Suppressor macrophage treated with lipopolysaccharide for 1 hour (primary cell): ENCODE measurements around the gene CD3E.

Source experiments
- DNase-seq, 3 donors: peaks; one replicate each; pipeline ENCODE4 v3.0.0-alpha.2; 2020 to 2022

The CD3E gene

DNA sequence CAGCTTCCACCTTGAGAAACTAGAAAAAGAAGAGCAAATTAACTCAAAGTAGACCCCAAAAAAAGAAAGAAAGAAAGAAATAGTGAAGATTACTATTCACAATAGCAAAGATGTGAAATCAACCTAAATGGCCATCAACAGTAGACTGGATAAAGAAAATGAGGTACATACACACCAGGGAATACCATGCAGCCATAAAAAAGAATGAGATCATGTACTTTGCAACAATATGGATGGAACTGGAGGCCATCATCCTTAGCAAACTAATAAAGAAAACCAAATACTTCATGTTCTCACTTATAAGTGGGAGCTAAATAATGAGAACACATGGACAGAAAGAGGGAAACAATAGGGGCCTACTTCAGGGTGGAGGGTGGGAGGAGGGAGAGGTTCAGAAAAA lies 24.2 kb downstream of the CD3E start:
- no peak for DNase-seq

DNA sequence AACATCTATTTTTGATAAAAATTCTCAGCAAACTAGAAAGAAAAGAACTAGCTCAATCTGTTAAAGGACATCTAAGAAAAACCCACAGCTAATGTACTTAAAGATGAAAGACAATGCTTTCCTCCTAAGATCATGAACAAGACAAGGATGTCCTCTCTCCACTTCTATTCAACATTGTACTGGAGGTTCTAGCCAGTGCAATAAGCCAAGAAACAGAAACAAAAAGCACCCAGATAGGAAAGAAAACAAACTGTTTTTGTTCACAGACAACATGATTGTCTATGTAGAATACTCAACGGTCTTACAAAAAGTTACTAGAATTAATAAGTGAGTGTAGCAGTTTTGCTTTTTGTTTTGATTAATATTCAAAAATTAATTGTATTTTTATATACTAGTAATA lies 30.2 kb downstream of the CD3E start:
- no peak for DNase-seq

DNA sequence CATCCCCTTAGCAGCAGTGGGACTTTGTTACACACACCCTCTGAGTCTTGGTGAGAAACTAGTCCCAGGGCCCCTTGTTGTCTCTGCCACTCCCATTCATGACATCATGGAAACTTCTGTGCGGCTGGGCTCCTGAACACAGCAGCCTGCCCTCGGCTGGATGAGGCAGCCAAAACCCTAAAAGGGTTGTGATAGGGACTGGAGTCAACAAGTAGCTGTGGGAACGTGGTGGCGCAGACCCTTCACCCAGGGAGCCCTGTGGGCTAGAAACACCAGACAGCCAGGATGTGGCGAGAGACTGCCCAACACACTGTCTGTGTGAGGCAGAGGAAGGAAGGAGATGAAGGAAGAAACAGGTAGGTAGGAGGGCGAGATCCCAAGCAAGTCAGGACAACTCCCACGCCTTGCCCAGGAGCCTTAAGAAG lies 34.1 kb downstream of the CD3E start:
- DNase-seq: no peak

DNA sequence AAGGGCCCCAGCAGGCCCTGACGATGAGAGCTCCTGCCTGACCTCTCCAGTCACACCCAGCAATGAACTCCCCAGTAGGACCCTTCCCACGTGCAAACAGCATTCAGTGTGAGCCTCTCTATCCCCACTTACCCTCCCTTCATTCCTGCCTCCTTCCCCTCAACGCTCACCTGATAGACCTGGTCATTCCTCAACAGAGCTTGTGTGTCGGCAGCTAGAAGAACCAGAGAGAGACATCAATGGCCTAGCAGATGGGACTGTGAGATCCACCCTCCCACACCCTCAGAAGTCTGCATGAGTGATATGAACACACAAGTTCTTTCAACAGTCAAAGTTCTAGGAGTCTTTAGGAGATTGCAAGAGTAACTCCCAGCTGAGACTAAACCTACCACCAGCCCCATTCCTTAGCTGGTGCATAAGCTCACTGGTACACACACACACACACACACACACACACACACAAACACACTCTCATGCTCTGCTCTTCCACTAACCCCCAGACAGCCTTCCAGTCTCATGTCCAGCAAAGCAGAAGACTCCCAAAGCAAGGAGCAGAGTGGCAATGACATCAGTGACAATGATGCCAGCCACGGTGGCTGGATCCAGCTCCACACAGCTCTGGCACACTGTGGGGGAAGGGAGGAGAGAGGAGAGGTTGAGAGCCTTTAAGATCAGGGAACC lies 34.9 kb downstream of the CD3E start:
- DNase-seq: no peak

DNA sequence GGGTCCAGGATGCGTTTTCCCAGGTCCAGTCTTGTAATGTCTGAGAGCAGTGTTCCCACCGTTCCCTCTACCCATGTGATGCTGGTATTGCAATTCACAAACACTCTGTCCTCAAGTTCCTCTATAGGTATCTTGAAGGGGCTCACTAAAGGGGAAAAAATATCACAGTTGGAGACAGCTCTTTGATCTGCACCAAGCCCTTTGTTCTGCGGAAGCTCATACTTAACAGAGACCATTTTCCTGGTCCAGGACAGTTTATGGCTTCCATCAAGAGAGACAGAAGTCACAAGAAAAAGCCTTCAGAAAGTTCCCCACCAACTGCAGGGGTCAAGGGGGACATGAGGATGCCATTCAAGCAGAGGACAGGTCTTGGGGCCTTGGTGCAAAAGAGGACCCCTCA lies 35.9 kb downstream of the CD3E start:
- no peak for DNase-seq

DNA sequence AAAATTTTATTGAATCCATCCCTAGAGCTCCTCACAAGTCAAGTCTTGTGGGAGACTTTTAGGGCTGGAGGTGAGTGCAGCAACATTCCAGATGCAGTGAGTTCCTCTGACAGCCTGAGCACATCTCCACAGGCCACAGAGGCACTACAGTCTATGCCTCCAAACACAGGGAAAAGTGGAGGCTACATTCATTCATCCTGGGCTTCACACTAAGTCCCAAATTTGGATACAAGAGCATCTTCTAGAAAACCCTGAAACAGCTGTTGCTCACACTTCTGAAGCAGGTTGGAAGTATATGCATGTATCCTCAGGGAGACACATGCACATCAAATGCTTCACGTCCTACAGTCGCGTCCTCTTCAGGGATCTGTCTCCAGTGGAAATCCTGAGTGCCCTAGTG lies 36.7 kb downstream of the CD3E start:
- no peak for DNase-seq

DNA sequence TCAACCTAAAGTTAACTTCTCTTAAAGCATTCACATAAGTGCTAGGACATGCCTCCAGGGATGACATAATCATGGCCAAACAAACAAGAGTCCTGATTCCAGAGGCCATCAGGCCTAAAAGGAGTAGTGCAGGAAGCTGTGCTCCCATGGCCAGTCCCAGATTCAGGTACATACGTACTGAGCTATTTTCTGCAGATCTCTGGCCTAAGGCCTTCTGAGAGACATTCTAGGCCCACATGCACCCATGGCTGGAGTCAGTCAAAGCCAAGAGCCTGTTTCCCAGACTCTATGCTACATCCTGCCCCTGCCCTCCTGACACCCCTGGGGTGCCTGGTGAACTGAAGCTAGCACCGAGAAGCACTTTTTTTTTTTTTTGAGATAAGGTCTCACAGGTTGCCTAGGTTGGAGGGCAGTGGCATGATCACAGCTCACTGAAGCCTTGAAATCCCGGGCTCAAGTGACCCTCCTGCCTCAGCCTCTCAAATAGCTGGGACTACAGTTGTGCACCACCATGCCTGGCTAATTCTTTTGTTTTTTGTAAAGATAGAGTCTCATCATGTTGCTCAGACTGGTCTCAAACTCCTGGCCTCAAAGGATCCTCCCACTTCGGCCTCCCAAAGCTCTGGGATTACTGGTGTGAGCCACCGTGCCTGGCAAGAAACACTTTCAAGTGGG lies 37.4 kb downstream of the CD3E start:
- DNase-seq: no peak

DNA sequence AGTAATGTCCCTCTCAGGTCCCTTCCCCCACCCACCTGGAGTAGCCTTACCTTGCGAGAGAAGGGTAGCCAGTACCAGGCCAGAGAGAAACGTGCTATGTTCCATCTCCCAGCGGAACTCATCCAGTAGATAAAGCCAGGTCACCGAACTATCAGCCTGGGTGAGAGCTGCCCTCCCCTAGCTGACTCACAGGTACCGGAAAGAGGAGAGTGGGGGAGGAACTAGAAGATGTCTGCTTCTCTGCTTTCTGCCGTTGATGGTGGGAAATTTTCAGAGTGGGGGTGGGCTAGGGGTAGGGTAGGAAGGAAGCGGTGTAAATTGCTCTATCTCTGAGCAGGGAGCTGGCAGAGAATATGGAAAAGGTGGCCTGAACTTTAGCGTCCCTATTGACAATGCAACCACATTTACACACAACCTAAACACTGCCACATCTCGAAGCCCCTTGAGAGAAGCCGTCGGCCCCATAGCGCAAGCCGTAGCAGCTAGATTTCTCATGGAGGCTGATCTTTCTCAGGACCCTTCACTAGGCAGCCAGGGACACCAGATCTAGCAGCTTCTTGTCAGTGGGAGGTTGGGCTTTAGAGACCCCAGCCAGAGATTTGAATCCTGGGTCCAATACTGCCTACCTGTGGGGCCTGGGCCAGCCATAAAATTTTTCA lies 38.1 kb downstream of the CD3E start, which contains the start of gene CD3D:
Gene CD3D (minus strand): TSS at position 203 of the 659 bp plus-strand sequence. CDS start 98 bp downstream, at position 105.
- DNase-seq: no peak

DNA sequence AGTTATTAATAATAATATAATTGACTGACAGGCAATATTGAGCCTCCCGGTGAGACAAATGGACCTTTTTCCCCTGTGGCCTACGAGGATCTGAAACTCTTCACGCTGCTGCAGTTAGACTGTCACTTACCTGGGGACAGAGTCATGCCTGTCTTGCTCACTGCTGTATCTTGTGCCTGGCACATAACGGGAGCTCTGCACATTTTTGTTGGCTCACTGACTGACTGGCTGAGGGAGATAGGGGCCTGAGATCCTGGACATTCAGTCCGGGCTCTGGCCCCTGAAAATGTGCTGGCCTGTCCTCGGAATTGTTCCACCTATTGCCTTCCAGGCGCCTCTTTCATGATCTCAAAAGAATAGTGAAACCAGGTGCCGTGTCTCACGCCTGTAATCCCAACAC lies 38.7 kb downstream of the CD3E start:
- no peak for DNase-seq

DNA sequence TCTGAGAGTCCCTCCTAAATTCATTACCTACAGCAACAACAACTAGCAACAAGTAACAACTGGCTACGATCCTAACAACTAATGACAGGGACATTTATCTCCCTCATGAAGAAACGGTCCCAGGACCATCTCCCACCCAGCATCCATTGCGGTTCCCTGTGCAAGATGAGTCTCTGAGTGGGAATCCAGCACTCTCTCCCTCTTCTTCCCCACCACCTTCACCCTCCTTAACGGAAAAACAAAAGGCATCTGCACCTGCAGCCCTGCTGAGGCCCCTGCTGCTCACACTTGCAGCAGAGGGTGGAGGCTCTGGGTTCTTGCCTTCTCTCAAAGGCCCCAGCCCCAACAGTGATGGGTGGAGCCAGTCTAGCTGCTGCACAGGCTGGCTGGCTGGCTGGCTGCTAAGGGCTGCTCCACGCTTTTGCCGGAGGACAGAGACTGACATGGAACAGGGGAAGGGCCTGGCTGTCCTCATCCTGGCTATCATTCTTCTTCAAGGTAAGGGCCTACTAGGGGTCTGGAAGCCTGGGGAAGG lies 39.5 kb downstream of the CD3E start, which contains the start of gene CD3G:
Gene CD3G (plus strand): TSS at position 364 of the 535 bp plus-strand sequence. CDS start 80 bp downstream, at position 444.
- DNase-seq: no peak

DNA sequence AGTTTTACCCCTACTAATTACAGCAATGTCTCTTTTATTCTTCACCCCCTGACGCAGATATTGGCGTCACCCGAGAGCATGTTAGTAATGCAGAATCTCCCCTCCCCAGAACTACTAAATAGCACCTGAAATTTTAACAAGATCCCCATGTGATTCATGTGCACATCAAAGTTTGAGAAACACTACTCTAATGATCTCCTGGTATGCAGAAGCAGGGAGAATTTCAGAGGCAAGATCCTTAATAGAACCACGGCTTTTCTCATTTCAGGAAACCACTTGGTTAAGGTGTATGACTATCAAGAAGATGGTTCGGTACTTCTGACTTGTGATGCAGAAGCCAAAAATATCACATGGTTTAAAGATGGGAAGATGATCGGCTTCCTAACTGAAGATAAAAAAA lies 44.9 kb downstream of the CD3E start:
- no peak for DNase-seq

DNA sequence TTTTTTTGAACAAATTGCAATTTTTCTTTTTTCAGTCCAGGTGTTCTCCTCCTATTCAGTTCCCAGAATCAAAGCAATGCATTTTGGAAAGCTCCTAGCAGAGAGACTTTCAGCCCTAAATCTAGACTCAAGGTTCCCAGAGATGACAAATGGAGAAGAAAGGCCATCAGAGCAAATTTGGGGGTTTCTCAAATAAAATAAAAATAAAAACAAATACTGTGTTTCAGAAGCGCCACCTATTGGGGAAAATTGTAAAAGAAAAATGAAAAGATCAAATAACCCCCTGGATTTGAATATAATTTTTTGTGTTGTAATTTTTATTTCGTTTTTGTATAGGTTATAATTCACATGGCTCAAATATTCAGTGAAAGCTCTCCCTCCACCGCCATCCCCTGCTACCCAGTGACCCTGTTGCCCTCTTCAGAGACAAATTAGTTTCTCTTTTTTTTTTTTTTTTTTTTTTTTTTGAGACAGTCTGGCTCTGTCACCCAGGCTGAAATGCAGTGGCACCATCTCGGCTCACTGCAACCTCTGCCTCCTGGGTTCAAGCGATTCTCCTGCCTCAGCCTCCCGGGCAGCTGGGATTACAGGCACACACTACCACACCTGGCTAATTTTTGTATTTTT lies 48.7 kb downstream of the CD3E start:
- peak; percentile 57 to 79 (median 75) for DNase-seq

DNA sequence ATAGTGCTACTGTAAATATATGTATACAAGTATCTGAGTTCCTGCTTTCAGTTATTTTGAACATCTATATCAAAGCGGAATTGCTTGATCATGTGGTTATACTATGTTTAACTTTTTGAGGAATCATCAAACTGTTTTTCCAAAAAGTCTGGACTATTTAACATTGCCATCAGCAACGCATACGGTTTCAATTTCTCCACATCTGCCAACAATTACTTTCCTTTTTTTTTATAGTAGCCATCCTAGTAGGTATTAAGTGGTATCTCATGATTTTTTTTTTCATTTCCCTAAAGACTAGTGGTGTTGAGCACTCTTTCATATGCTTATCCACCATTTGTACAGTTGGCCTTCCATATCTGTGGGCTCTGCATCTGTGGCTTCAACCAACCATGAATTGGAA lies 53.5 kb downstream of the CD3E start:
- DNase-seq: no peak

DNA sequence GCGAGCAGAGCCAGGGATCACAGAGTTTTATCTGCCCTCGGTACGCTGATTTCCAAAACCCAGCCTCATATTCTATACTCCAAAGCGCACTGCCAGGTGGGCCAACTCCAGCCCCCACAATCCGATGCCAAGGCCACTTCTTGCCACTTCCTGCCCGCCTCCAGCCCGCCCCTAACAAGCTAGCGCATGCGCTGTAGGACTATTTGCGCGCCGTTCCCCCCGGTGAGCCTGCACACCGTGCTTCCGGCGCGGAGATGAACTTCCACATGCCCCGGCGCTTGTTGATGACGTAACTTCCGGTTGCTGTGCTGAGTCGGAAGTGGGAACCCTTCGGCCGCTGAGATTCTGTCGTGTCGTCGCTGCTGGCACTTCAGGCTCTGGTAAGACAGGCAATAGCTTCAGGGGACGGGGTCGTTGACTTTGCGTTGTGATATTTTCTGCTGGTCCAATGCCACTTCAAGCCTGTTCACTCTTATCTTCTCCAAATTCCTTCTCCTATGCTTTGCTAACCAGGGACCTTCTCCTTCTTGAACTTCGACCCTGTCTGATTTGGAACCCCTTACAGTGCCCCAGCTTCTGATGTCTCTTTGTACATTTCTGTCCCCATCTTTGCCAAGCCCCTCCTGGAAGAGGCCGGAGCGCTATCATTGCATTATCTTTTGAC lies 54.9 kb downstream of the CD3E start, which contains the start of gene UBE4A:
Gene UBE4A (plus strand): TSS at position 306 of the 664 bp plus-strand sequence. CDS start 5,481 bp downstream, outside the sequence.
- peak; percentile 96 to 98 (median 97) for DNase-seq

DNA sequence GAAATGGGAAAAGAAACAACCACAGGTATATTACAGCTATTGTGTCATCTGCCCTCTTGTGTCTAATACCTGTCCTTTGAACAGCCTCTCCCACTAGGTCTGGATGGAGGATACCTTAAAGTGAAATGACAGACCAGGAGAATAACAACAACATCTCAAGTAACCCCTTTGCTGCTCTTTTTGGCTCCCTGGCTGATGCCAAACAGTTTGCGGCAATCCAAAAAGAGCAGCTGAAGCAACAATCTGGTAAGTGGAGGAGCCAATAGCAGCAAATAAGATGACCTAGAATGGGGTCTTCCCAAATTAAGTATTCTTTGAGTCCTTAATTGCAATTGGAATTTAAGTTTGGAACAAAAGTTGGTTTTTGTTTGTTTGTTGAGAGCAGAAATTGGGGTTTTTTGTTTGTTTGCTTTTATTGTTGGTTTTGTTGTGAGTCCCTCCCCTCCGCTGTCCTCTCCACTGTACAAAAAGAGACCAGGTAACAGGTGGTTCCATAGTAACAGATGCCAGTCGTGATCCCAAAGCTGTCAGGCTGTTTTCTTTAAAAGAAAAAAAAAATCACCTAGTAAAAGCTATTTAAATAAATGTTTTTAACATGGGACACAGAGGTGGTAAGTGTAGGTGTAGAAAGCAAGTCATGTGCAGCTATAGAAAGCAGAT lies 60.6 kb downstream of the CD3E start:
- no peak for DNase-seq
